HG03571 (cell line): Measurements from ENCODE around the gene PHOX2B.

ENCODE experiments used
- ATAC-seq: cut with Tn5 transposase; IDR thresholded peaks from one replicate; pipeline ENCODE4 v1.9.1; 2021; ENCODE audit not compliant: unreplicated experiment

Gene PHOX2B

DNA sequence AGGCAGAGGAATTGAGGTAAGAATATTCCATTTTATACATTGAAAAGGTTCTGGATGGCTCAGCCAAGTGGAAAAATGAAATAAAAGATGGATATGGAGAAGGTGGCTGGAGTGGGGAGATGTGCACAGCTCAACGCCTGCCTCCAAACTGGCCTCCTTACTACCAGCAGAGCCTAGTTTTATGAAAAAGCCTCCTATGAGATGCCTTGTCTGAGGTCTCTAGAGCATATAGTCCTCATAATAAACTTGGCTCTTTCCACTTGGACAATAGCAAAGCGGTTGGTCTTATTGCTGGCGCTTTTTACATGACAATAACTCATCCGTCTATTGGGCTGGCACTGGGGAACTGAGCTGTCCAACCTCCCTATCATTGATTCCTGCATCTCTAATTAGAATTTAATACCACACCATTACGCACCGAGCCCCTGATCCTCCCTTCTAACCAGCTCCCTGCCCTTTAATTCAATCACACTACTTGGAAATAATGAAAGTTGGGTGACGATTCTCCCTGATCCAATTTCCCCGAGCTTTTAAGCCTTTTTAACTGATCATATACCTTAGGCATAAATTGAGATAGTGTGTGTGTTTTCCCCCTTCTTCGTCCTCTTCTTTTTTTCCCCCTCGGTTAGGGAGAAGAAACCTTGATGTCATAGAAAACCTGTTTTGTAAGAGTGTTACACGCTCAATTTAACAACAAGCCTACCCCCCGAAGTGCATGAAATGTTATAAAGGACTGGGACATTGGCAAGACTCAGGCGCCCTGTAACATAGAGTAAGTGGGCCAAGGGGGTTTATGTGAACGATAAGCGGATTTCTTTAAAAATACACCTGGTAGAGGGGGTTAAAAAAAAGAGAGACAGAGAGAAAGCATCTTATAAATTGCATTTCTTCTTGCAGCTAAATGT is at the start of gene PHOX2B:
Gene PHOX2B, minus strand, starts transcription at position 155 of the 905 bp plus-strand sequence. Its CDS starts 115 bp downstream, at position 40.
- no peak for ATAC-seq

DNA sequence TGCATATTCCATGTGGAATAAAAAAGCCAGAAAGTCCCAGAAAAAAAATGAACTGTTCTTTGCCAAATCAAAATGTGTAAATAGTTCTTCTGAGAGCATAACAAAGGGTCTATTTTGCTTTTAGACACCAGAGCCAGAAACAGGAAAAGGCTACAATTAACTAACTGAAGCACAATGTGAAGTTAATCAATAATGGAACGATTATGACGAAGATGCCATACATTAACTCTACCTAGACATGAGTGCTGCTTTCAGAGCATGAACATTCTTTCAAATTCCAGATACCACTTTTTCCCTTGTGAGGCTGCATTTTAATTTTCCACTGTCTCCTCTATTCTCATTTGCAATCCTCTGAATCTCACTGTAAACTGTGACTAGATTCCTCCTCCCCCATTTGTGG is 48.7 kb upstream of the PHOX2B start:
- no peak for ATAC-seq

DNA sequence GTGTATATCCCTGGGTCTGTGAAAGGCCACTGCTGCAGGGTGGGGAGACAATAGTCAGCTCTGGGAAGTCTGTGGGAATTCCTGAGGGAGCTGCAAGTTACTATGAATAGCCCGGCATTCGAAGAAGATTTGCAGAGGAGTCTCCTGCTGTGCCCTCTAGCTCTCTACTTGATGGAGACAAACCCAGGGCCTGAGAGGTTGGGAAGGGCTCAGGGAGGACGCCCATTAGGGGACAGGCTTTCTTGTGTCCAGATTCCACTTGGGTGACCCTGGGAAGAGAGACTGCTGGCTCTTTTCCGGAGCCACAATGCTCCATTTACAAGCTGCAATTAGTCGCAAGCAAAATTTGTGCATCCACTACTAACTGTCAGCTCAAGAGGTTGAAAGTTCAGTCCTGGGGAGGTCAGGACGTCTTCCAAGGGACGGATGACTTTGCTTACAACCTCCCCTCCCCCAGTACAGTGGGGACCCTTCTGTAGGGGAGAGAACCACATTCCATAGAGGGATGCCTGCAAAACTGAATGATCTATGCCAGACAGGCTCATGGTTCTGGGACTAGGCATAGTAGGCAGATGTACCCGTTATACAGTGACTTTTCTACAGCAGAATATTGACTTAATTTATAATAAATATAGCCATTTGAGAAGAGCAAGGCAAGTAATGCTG is 48.2 kb upstream of the PHOX2B start:
- no peak for ATAC-seq

DNA sequence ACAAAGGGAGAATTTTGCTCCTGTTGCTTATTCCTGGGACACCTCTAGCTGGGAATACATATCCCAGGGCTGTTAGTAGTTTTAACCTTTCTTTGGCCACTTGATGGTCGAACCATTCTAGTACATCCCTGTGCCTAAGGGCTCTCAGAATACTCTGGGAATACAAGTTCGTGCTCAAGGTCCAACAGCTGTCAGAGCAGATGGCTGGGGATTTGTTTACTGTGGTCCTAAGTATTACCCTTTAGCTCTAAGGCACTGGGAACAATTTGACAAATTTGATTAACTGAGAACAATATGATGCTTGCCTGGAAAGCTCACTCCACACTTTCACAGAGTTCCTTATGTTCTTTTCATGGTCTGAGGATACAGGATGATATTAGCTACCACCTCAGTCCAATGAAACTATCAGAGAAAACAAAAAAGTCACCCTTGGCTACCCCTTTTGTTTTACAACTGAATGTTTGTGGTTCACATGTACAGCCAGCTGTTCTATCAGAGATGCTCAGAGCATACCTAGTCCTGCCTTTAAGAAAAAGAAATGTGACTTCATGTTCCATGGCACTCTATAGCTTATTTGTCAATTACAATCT is 47.4 kb upstream of the PHOX2B start:
- no peak for ATAC-seq

DNA sequence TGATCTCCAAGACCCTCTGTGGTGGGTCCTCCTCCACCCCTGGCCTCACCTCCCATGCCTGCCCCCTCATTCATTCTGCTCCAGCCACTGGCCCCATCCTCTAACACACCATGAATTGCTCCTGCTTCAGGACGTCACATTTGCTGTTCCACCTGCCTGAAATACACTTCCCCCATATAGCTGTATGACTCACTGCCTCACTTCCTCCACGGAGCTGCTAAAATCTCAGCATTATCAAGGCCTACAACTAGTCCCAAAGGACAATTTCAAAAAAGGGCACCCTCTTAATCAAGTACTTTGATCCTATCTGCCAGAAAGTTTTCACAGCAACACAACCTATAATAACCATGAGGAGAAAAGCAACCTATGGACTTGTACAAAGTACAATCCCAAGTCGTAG is 43.6 kb upstream of the PHOX2B start:
- ATAC-seq, result no peak

DNA sequence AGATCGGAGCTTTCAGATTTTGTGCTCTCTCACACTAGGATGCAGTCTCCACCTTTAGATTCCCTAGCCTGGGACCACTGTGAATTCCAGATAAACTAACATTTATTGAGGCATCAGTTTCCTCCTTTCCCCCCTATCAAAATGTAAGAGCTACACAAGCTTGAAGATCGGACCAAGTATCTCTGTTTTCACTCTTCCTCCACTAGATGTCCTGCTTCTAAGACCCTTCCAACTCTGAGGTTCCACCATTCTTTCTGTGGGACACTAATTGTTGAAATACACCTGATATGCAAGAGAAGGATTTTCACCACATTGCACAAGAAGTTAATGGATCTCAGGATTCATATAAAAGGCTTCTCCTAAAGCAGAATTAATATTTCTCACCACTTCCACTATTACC is 43.0 kb upstream of the PHOX2B start:
- ATAC-seq, result no peak

DNA sequence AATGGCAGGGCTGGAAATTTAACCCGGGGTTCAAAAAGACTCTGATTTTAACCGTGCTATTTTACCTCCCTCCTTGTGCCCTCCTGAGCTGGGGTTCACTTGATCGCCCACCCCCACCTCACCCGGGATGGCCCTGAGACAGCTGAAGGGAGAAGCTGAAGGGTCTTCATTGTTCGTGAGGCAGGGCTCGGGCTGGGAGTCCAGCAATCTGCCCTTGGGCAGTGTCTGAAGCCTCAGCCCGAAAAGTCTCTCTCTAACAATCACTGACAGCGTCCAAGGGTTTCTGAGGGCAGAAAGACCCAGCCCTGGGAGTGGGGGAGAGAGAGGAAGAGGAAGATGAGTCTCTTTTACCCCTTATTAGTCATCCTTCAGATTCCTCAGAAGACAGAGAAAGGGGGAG is 39.4 kb upstream of the PHOX2B start:
- ATAC-seq, result no peak

DNA sequence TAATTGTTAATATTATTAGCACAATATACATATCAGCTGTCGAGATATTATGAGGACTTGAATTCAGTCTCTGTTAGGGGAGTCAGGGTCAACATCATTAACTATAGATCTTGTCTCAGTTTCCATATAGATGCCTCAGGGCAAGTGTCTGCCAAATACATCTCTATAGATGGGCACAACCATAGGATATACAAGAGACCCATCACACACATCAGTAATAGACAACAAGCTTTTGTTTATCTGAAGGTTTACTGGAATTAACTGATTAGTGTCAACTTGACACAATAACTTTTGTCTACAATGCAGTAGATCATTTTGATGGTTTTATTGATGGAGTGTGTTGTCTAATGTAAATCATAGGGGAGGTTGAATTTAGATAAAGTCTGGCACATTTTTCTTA is 37.1 kb upstream of the PHOX2B start:
- ATAC-seq, result no peak

DNA sequence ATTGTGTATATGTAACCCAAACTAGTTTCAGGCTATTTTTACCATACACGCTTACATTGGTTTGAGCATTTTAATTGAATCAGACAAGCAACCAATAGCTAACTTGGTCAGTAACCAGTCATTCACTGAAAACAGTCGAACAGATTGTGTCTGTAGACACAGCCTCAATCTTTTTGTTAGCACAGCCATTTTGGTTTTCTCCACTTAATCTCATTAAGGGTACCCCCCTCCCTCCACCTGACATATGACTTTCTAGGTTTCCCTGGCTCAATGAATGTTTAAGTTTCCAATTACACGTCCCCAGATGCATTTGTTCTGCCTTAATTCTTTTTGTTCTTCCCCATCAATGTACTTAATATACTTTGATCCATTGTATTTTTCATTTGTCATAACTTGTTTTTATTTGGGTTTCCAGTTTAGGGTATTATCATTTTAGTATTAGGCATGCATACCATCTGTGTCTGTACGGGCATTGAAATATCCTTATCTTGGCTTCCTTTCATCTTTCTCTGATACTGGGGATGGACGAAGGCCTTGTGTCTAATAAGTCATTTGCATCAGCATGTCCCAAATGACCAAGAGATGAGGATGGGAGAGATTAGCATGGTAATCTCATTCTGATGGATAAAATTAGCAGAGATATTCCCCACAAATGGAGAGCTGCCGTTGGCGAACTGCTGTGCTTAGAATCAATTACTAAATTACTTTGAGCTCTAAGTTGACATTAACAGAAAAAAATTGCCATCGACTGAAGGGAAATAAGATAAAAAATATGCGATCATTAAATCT is 35.9 kb upstream of the PHOX2B start:
- no peak for ATAC-seq

DNA sequence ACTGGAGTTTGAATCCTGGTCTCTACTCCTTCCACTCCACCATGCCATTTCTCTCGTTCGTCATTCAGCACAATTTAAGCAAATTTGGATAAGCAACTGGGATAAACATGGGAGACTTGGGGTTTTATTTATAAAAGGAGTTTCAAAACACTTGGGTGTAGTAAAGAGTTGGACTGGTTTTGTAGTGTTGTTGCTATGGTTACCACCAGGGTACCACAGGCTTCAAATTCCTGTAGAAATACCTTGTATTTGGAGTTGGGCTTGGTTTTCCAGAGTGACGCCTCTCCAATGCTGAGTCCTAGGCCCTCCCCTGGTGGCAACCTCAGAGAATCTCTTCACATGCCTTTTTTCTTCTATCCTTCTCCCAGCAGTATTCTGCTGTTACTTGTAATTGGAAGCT is 27.9 kb upstream of the PHOX2B start:
- no peak for ATAC-seq

DNA sequence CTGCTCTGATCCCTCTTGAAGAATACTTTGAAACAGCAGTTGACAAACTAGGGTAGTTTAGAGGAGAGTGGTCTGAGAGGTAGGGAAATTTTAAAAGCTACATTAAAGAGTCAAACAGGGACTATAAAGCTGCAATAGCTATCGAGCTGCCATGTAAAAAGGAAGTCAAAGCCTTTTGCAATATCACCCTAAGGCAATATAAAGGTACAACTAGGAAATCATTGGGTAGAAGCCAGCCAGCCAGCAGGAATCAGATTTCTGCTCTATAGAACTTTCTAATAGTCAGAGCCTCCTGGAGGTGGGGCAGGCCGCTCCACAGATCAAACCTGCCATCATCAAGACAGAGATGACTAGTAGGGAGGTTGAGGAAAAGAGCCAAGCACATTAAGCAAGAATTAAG is 15.2 kb upstream of the PHOX2B start:
- ATAC-seq, result no peak

DNA sequence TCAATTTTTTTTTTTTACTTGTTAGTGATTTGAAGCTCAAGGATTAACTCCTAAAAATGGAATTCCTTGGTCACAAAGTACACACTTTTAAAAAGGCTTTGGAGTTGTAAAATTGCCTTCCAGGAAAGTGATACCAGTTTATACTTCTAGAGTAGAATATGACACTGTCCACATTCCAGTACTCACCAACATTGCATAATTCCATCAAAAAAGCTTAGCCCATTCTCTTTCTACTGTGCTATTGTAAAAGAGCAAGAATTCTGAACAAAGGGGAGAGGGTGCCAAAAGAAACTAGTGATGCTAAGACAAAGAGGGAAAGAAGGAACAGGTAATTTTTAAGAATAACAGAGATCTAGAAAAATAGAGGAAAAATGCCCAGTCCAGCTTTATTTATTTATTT is 10.4 kb upstream of the PHOX2B start:
- no peak for ATAC-seq

DNA sequence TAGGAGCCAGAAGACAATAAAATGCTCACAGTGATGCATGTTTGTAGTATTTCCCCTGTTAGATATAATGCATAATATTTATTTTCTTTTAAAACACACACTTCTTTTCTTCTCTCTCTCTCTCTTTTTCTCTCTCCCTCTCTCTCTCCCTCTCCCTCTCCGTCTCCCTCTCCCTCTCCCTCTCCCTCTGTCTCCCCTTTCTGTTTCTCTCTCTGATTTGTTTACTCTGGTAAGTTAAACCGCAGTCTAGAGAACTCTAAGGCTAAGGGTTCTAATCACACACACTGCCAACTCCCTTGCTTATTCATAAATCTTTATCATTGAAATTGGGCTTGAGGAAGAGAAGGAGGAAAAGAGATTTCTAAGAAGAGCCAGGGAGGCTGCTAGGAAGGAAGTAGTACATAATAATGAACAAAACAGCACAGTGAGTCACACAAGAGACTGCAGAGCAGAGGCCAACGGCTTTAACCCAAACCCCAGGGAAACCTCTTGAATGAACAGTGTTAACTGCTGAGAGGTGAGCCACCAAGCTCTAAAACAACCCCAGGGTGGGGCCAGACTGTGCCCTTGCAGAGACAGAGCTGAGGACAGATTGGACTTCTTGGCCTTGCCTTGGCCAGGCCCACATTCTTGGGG is 9.1 kb upstream of the PHOX2B start:
- no peak for ATAC-seq

DNA sequence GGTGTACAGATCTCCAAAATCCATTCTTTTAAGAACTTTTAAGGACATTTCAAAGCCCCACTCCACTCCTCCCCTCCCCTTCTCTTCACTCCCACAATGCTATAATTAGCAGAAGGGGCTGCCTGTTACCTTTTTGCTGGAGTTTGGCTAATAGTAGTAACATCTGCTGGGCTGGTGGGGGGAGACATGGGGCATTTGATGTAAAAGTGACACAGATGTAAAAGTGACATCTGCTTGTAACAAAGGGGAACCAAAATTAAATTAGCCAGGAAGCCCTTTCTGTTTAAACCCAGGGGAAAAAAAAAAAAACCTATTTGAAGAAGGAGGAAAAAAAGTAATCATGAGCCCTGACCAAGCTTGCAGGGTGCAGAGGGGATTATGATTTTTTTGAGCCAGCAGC is 5.4 kb upstream of the PHOX2B start:
- ATAC-seq, result no peak

DNA sequence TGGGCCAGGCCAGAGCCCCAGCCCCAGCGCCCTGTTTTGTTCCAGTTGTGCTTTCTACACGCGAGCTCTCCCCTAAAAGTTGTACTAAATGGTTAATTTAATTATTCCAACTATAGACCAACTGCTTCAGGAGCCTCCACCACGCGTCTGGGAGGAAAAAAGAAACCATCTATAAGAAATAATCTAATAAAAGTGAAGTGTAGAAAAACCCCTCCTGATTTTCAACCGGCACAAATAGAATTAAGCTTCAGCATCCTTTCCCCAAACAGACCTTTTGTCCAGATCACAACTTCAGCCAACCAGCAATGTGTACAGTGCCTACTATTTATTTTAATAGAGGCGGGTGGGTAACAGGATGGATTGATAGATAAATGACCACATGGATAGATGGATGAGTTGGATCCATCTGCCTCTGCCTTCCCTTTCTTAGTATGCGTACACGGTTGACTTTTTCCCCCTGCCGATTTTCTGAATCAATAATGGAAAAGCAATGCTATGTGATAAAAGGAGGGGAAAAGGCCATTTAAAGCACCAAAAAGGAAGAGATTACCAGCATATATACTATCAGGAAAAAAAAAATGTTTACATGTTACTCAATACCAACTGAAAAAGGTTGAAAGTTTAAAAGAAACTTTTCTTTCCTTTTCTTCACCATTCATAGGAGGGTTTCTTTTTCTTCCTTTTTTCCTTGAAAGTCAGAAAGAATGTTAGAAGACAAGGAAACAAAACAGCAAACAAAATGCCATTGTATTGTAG is 3.7 kb upstream of the PHOX2B start:
- ATAC-seq, result no peak

DNA sequence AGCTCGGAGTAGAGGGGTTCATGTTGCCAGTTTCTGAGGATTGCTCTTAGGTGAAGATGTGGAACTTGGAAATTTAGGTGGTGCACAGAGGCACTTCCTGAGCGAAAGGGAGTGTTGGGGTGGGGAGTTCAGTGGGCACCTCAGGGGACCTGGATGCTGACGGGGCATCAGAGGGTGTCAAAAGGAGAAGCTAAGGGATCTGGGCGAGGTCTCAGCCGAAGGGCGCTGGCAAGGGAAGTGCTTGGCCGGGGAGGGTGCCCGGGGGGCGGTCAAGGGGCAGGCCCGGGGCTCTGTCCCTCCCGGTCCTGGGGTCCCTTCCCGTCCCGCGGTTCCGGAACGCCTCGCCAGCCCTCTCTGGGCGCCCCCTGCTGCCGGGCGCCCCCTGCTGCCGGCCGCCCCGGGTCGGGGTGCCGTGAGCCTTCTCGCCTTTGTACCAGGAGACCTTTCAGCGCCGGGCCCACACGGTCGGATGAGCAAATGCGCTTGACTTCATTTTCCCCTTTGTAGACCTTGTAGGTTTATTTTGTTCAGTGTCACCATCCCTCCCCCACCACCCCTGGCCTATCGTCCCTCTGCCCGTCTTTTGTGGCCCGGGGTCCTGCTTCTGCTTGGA is 3.0 kb upstream of the PHOX2B start:
- ATAC-seq, result no peak

DNA sequence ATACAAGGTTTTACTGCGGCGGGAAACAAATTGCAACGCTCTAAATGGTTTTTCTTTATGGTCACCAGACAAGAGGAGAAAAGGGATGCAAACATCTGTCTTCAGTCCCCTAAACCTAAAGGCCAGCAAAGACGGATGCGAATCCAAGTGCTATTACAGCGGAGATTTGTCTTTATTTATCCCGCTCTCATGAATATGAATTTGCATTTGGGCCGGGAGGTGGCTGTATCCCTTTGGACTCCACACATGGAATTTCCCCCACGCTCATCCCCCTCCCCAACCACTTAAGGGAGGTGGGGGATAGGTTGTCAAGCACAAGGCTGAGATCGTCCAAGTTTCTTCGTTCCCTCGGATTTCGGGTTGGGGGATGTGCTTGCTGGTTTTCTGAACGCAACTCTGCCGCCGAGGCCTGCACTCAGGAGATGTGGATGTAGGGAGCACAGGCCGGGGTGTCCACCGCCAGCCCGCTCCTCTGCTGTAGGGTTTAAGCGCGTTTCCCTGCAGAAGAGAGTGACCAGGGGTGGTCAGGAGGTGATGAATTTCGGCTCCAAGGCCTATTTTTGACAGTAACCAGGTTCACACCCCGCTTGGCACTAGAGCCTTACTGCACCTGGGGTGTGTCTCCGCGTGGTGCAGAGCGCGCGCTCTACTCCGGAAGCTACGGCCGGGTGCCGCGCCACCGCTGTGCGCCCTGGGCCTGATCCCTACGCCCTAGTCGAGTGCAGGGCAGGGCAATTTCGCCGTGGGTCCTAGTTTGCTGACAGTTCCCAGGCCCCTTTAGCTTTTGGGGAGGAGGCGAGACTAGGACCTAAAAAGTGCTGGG is 2.3 kb upstream of the PHOX2B start:
- no peak for ATAC-seq

DNA sequence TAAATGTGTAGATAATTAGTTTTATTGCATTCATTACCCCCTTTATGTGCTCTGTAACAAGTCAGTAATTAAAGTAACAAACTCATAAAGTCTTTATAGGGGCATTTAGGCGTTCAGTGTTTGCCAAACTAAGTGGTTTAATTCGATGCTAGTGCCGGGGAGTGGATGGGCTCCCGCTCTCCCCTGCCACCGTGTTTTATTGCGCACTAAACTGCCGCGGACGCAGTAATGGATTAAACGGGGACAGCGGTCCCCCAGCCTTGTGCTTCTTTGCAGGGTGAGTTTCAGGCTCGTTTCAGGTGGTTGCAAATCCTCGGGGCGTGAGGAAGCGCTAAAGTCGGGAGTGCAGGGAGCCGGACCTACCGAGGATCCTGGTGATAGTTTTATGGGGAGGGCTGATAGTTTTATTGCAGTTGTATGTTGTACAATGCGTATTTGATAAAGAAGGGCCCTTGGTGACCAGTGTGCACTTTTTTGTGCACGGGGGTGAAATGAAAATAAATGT is 1.6 kb upstream of the PHOX2B start:
- ATAC-seq, result no peak

DNA sequence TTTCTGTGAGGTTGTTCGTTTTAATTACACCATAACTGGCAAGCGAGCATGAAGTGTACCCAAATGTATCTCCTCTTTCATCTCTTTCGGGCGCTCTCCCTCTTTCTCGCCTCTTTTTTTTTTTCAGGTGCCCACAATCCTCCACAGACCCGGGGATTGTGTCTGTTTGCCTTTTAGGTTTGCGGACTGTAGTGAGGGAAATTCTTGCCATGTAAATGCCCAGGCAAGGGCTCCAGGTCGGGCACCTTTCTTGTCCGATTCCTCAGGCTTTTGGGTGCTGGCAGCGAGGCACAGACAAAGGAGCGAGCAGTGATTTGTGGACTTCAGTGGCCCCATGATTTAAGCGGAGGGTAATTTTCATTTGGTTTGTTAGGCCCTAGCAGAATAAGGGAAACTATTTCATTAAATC is 1.1 kb upstream of the PHOX2B start:
- no peak for ATAC-seq
